Activated naive CD8-positive, alpha-beta T cell treated with anti-CD3 and anti-CD28 coated beads for 36 hours (primary cell): ENCODE data around the gene PACSIN1. TPM values are rescaled to one million over a fixed set of nuclear protein-coding genes. Genes with fewer than 3 reads are reported as not detected.

Experiments
- DNase-seq: peaks from one replicate; pipeline ENCODE4 v3.0.0; 2021
- H3K27ac Mint-ChIP-seq: one replicate; pipeline ENCODE4 v1.8.0; 2022; ENCODE audit warnings: mild to moderate bottlenecking, moderate library complexity, mixed read lengths
- H3K27me3 Mint-ChIP-seq: one replicate; pipeline ENCODE4 v1.8.0; 2022; ENCODE audit warnings: mild to moderate bottlenecking, mixed read lengths
- H3K36me3 Mint-ChIP-seq: one replicate; pipeline ENCODE4 v1.8.0; 2021; ENCODE audit warnings: mild to moderate bottlenecking, mixed read lengths
- H3K4me1 Mint-ChIP-seq: one replicate; pipeline ENCODE4 v1.8.0; 2021; ENCODE audit warnings: mixed read lengths
- H3K4me3 Mint-ChIP-seq: one replicate; pipeline ENCODE4 v1.8.0; 2022; ENCODE audit warnings: mild to moderate bottlenecking, moderate library complexity, mixed read lengths
- H3K9me3 Mint-ChIP-seq: one replicate; pipeline ENCODE4 v1.8.0; 2022; ENCODE audit warnings: mixed read lengths
- total RNA-seq, 2 experiments: library from RNA; stranded (reverse); gene quantifications; one replicate each; pipeline ENCODE4 v1.2.3, GENCODE V29; 2021

Gene PACSIN1
- total RNA-seq, 2 experiments from 2014 or later, result 0.19 to 0.28 TPM

GRCh38 chr6:34445313-34445860 lies 20.5 kb upstream of the PACSIN1 start:
- H3K27ac Mint-ChIP-seq, result no peak overlapping the region

GRCh38 chr6:34447386-34447785 lies 18.5 kb upstream of the PACSIN1 start:
- H3K4me1 Mint-ChIP-seq, result no peaks in the 10 kb centered on the region

More at GRCh38 chr6:34445313-34445860, 20.5 kb upstream of the PACSIN1 start:
- H3K4me1 Mint-ChIP-seq, result no peaks in the 10 kb centered on the region
- no peaks in the 10 kb centered on the region for H3K27me3 Mint-ChIP-seq
- H3K4me3 Mint-ChIP-seq, result no peak overlapping the region
- no peak for DNase-seq
- no peaks in the 10 kb centered on the region for H3K36me3 Mint-ChIP-seq
- H3K9me3 Mint-ChIP-seq, result no peaks in the 10 kb centered on the region

GRCh38 chr6:34447910-34448309 lies 18.0 kb upstream of the PACSIN1 start:
- H3K27ac Mint-ChIP-seq, result no peak overlapping the region
- no peak for DNase-seq
- no peak overlapping the region for H3K4me3 Mint-ChIP-seq
- H3K9me3 Mint-ChIP-seq, result no peaks in the 10 kb centered on the region
- no peaks in the 10 kb centered on the region for H3K36me3 Mint-ChIP-seq
- H3K4me1 Mint-ChIP-seq, result no peaks in the 10 kb centered on the region
- H3K27me3 Mint-ChIP-seq, result no peaks in the 10 kb centered on the region

More at GRCh38 chr6:34447386-34447785, 18.5 kb upstream of the PACSIN1 start:
- H3K9me3 Mint-ChIP-seq, result no peaks in the 10 kb centered on the region
- H3K4me3 Mint-ChIP-seq, result no peak overlapping the region
- H3K27me3 Mint-ChIP-seq, result no peaks in the 10 kb centered on the region
- DNase-seq, result no peak
- H3K27ac Mint-ChIP-seq, result no peak overlapping the region
- no peaks in the 10 kb centered on the region for H3K36me3 Mint-ChIP-seq

GRCh38 chr6:34451192-34451591 lies 14.7 kb upstream of the PACSIN1 start:
- H3K27ac Mint-ChIP-seq, result no peak overlapping the region
- no peaks in the 10 kb centered on the region for H3K9me3 Mint-ChIP-seq
- DNase-seq, result no peak
- no peak overlapping the region for H3K4me3 Mint-ChIP-seq
- no peaks in the 10 kb centered on the region for H3K4me1 Mint-ChIP-seq
- no peaks in the 10 kb centered on the region for H3K27me3 Mint-ChIP-seq
- no peaks in the 10 kb centered on the region for H3K36me3 Mint-ChIP-seq

GRCh38 chr6:34455831-34456230 lies 10.0 kb upstream of the PACSIN1 start:
- no peaks in the 10 kb centered on the region for H3K9me3 Mint-ChIP-seq
- no peaks in the 10 kb centered on the region for H3K4me1 Mint-ChIP-seq
- no peak overlapping the region for H3K4me3 Mint-ChIP-seq
- DNase-seq, result no peak
- H3K27ac Mint-ChIP-seq, result no peak overlapping the region
- H3K27me3 Mint-ChIP-seq, result no peaks in the 10 kb centered on the region
- no peaks in the 10 kb centered on the region for H3K36me3 Mint-ChIP-seq

GRCh38 chr6:34457382-34457741 lies 8.5 kb upstream of the PACSIN1 start:
- Mint-ChIP-seq H3K4me3 (no peak overlapping the region), H3K27ac (no peak overlapping the region), H3K4me1 (no peaks in the 10 kb centered on the region), H3K36me3 (no peaks in the 10 kb centered on the region), H3K27me3 (no peaks in the 10 kb centered on the region), H3K9me3 (no peaks in the 10 kb centered on the region)
- DNase-seq, result no peak

GRCh38 chr6:34457742-34458735 lies 7.8 kb upstream of the PACSIN1 start:
- Mint-ChIP-seq H3K4me1 (no peaks in the 10 kb centered on the region), H3K9me3 (no peaks in the 10 kb centered on the region), H3K36me3 (no peaks in the 10 kb centered on the region), H3K27me3 (peaks cover 4% of the 10 kb centered on the region), H3K4me3 (no peak overlapping the region), H3K27ac (no peak overlapping the region)
- no peak for DNase-seq

- H3K4me3 Mint-ChIP-seq, result no peak overlapping the region
- DNase-seq, result peak; percentile 41
- H3K27ac Mint-ChIP-seq, result no peak overlapping the region
- H3K27me3 Mint-ChIP-seq, result peaks cover 17% of the 10 kb centered on the region
- H3K36me3 Mint-ChIP-seq, result no peaks in the 10 kb centered on the region
- peaks cover under 1% of the 10 kb centered on the region for H3K4me1 Mint-ChIP-seq
- no peaks in the 10 kb centered on the region for H3K9me3 Mint-ChIP-seq
Measured at GRCh38 chr6:34459899-34460593, 5.8 kb upstream of the PACSIN1 start.

- Mint-ChIP-seq H3K4me3 (no peak overlapping the region), H3K27ac (no peak overlapping the region), H3K9me3 (no peaks in the 10 kb centered on the region), H3K36me3 (no peaks in the 10 kb centered on the region), H3K27me3 (peaks cover 23% of the 10 kb centered on the region), H3K4me1 (peaks cover 5% of the 10 kb centered on the region)
- DNase-seq, result no peak
Measured at GRCh38 chr6:34460796-34461507, 4.9 kb upstream of the PACSIN1 start.

- no peaks in the 10 kb centered on the region for H3K9me3 Mint-ChIP-seq
- H3K4me3 Mint-ChIP-seq, result no peak overlapping the region
Measured at GRCh38 chr6:34462010-34462409, 3.9 kb upstream of the PACSIN1 start.

GRCh38 chr6:34462551-34462971 lies 3.3 kb upstream of the PACSIN1 start:
- Mint-ChIP-seq H3K4me1 (peaks cover 5% of the 10 kb centered on the region), H3K4me3 (no peak overlapping the region), H3K36me3 (no peaks in the 10 kb centered on the region), H3K9me3 (no peaks in the 10 kb centered on the region), H3K27ac (no peak overlapping the region), H3K27me3 (peaks cover 37% of the 10 kb centered on the region)
- no peak for DNase-seq

More at GRCh38 chr6:34462010-34462409, 3.9 kb upstream of the PACSIN1 start:
- Mint-ChIP-seq H3K27ac (no peak overlapping the region), H3K4me1 (peaks cover 5% of the 10 kb centered on the region), H3K36me3 (no peaks in the 10 kb centered on the region), H3K27me3 (peaks cover 34% of the 10 kb centered on the region)
- no peak for DNase-seq

GRCh38 chr6:34463299-34463698 lies 2.6 kb upstream of the PACSIN1 start:
- DNase-seq, result no peak
- Mint-ChIP-seq H3K27me3 (peaks cover 37% of the 10 kb centered on the region), H3K4me3 (no peak overlapping the region), H3K36me3 (no peaks in the 10 kb centered on the region), H3K4me1 (peaks cover 5% of the 10 kb centered on the region), H3K27ac (no peak overlapping the region), H3K9me3 (no peaks in the 10 kb centered on the region)

- Mint-ChIP-seq H3K4me1 (peaks cover 5% of the 10 kb centered on the region), H3K27ac (no peak overlapping the region), H3K9me3 (no peaks in the 10 kb centered on the region), H3K27me3 (peaks cover 41% of the 10 kb centered on the region), H3K4me3 (no peak overlapping the region), H3K36me3 (no peaks in the 10 kb centered on the region)
- DNase-seq, result no peak
Measured at GRCh38 chr6:34463849-34464248, 2.0 kb upstream of the PACSIN1 start.

GRCh38 chr6:34466242-34467185 lies 638 bp downstream of the PACSIN1 start:
- H3K27me3 Mint-ChIP-seq, result peaks cover 41% of the 10 kb centered on the region
- no peaks in the 10 kb centered on the region for H3K36me3 Mint-ChIP-seq
- H3K27ac Mint-ChIP-seq, result no peak overlapping the region
- DNase-seq, result no peak
- H3K4me3 Mint-ChIP-seq, result peak overlapping the region; percentile 4
- H3K9me3 Mint-ChIP-seq, result no peaks in the 10 kb centered on the region
- peaks cover 5% of the 10 kb centered on the region for H3K4me1 Mint-ChIP-seq
